HG03354 (cell line): ENCODE measurements around the gene PITPNC1.
"Not testable (repeated sequence)": the region's sequence is repeated elsewhere in the genome, so short reads cannot be mapped to it uniquely, and the experiment has no call there.

ENCODE experiments used
- ATAC-seq: cut with Tn5 transposase; IDR thresholded peaks from one replicate; pipeline ENCODE4 v1.9.1; 2021; ENCODE audit warnings: mild to moderate bottlenecking; ENCODE audit not compliant: unreplicated experiment, poor library complexity, severe bottlenecking

The PITPNC1 gene

GRCh38 chr17:67366193-67367157, 10.6 kb upstream of the PITPNC1 start, which contains the start of gene PSMD12:
Gene PSMD12 (minus strand): TSS chr17:67366577. CDS start chr17:67366519, 58 bp downstream.
- ATAC-seq: peak; percentile 93

GRCh38 chr17:67369676-67370075, 7.4 kb upstream of the PITPNC1 start:
- no peak for ATAC-seq

- ATAC-seq: no peak
These were observed 4.3 kb upstream of the PITPNC1 start for GRCh38 chr17:67372751-67373150.

DNA sequence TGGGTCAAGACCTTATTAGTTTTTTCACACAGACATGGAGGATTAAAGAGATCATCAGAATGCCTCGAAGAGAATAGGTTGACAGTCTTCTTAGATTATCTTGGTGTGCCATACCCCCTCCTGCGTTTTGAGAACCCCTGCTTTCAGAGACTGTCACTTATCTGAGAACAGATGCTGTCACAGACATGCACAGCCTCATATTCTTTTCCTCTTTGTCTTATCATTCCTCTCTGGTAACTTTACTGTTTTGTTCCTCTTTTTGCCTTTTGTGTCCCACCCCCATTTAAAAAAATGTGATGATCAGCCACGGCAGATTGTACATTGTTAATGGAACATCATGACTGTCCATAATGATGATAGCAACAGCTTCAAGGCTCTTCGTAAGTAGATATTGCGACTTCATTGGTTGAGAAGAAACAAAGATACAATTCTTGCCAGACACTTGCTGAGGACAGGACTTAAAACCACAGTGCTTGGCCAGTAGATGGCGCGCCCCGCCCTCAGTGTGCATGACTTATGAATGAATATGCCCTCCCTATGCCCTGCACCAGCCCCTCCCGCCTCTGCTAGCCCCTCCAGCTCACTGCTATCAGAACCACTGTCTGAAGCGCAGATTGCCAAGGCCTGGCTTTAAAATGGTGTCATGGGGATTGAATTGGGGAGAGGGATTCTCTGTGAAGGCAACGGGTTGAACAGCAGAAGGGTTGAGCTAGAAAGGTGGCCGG, 2.6 kb upstream of the PITPNC1 start:
- no peak for ATAC-seq

GRCh38 chr17:67375054-67375427, 2.0 kb upstream of the PITPNC1 start:
- no peak for ATAC-seq

DNA sequence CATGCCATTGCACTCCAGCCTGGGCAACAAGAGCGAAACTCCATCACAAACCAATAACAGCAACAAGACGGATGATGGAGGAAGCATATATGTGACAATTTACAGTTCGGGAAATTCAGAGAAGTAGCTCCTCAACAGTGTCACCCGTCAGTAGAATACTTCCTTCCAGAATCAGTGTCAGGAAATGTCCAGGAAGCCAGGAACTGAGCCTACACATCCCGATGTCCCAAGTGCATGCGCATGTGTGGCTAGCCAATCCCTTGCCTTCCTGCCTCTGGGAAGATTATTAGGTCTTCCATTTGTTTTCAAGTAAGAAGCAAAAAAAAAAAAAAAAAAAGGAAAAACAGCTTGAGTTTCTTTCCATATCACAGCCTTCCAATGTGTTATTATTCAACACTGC, 1.4 kb upstream of the PITPNC1 start:
- no peak for ATAC-seq

DNA sequence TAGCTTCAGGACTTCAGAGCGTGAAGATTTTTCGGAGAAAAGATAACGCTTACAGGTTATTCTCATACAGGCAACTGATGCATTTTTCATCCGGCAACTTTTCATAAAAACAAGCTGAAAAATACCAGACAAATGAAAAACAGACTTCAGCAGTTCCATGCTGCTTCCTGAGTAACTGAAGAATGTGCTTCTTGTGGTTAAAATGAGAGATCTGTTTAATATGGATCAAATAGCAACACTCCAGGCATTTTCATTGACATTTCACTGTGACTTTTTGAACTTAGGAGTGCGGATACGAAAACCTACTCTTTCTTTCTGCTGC, 705 bp upstream of the PITPNC1 start:
- no peak for ATAC-seq

DNA sequence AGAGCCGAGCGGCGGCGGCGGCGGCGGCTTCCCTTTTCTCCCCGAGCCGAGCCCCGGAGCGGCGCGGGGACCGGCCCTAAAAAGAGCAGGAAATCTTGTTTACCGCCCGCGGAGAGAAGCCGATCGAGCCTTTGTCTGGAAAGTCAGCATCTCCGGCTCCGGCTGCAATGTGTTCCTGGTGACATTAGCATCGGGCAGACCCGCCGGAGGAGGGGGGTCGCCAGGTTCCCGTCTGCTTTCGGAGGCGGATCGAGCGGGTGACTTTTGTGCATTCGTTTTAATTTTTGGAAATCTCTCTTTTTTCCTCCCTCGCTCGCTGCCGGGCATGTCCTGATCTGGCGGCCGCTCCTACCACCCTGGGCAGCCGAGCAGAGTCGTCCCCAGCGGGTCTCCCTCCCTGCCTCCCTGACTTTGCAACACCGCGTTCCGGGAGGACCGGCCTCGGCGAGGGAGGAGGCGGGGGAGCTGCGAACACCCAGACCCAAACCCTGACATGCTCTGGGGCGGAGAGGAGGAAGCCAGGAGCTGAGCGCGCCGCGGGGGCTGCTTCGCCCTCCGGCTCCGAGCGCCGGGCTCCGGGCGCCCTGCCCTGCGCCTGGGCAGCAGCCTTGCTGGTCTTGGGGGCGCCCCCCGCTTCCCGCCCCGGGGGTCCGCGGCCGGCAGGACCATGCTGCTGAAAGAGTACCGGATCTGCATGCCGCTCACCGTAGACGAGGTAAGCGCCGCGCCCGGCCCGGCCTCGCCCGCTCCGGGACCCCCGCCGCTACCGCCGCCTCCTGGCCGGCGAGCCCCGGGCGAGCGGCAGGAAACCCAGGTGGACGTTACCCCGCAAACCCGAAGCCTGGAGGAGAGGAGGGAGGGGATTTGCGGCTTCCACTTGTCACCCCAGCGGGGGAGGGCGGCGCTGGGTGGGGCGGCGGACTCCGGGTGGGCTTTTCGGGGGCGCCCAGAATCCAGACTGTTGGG, 690 bp downstream of the PITPNC1 start:
- peak; percentile 26 for ATAC-seq

- peak; percentile 43 for ATAC-seq
These were observed 1.6 kb downstream of the PITPNC1 start for GRCh38 chr17:67378454-67379250.

DNA sequence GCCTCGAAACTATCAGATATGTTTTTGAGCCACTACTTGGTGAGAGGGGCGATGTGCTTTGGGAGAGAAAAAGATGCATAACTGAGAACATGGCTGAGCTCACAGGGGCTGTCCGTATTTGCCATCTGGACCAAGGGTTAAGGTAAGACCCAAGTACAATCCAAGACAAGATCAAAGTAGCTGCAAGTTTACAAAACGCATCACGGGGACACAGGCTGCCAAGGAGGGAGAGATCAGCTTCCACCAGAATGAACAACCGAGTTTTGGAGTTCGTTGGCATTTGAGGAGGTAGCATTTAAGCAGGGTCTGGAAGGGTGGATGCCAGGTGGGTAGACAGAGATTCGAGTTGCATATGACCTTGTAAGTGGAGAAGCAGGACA, 2.2 kb downstream of the PITPNC1 start:
- no peak for ATAC-seq

DNA sequence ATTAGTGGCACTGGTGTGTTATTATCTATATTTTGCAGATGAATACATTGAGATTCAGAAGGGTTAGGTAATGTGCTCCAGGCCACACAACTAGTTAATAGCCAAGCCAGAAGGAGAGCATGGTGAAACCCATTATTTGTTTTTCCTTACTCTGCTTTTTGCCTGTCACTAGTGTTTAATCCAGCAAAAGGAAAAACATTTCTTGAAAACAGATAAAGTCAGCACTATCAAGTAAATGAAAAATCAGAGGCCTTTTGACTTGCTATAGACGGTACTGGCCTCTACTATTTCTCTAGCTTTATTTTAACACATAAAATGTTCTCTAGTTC, 4.8 kb downstream of the PITPNC1 start:
- no peak for ATAC-seq

- no peak for ATAC-seq
These were observed 8.3 kb downstream of the PITPNC1 start for GRCh38 chr17:67385122-67385988.

DNA sequence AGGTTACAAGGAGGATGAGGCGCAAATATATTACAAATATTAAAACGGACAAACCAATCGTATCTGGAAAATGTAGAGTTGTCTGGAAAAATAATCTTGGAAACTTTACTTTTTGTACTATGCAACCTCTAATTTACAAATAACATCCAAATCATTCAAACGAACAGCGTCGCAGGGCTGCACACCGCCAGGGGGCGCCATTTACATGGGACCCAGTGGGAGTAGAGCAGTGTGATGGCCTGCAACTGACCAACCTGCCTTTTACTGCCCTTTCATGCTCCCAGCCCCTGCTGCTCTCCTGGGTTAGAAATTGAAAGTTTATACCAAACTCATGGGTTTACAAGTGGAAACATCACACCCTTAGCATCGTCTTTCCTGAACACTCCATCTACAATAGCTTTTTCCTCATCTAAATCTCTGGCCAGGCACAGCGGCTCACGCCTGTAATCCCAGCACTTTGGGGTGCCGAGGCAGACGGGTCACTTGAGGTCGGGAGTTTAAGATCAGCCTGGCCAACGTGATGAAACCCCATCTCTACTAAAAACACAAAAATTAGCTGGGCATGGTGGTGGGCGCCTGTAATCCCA, 10.0 kb downstream of the PITPNC1 start:
- ATAC-seq: no peak

DNA sequence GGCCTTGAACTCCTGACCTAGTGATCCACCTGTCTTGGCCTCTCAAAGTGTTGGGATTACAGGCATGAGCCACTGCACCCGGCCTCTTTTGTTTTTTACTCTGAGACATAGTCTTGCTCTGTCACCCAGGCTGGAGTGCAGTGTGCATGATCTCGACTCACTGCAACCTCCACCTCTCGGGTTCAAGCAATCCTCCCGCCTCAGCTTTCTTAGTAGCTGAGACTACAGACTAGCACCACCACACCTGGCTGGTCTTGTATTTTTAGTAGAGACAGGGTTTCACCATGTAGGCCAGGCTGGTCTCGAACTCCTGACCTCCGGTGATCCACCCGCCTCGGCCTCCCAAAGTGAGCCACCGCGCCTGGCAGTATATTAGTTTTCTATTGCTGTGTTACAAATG, 11.5 kb downstream of the PITPNC1 start:
- ATAC-seq: not testable (repeated sequence)

GRCh38 chr17:67388986-67389385, 11.9 kb downstream of the PITPNC1 start:
- ATAC-seq: no peak

DNA sequence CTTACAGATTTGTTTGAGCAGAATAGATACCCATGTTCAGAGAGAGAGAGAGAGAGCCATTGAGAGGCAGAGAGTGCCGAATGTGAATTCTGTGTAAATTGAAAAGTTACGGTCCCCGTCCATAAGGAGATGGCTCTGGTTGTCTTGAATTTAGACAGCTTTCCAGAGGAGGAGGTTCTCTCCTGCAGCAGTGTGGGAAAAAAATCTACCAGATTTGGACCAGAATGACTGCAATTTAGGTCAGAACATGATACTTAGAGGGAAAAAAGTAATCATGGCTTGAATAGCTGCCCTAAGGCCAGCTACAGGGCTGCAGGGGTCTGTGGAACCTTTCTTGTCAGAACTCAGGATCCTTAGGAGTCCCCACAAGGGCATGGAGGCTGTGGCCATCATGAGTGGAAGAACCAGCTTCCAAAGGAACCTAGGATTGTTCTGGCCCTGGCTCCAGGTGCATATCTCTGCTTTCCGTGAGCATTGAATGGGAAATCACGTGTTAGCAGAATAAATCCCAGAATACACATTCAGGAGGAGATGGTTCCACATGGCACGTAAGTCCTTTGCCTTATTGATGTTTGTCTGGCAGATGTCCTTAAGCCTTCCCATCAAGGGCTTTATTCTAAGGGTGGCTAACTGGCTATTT, 13.0 kb downstream of the PITPNC1 start:
- ATAC-seq: no peak

DNA sequence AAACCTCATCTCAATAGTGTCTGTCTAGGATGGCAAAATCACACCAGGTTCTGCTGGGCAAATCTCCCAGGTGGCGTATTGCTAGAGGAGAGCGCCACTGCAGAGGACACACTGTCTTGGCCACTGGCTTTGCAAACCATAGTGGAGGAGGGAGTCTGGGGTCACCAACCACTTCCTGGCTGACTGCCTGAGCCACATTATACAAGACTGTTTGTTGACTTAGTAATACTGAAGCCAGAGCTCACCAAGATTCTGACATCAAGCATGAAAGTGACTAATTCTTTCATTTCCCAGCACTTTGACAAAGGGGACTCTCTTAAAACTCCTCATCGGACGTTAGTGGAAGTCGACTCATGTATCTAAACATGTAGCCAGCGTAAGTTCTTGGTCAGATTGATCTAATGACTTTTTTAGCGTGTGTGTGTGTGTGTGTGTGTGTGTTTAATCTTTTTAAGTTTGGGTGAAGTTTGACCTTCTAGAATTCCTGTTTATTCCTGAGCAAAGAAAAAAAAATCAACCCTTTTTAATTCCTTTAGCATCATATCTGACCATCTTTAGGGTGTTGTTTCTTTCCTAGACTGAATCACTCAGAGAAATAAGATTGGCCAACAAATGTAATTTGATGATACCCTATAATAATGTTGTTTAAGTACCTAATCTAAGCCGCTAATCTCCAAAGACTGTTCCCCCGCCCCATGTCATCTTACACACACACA, 13.7 kb downstream of the PITPNC1 start:
- ATAC-seq: peak; percentile 95
